HEK293 (cell line): ENCODE data around the gene IL3.

ENCODE experiments used
- CTCF ChIA-PET: fragments of 350-600 bp; formaldehyde crosslinking; extraction: SDS; loops from one replicate; lab custom pipeline; 2021; ENCODE audit warnings: antibody characterized with exemption; lab: Yijun Ruan, JAX
- POLR2A ChIA-PET: fragments of 300-600 bp; formaldehyde crosslinking; extraction: SDS; loops from one replicate; lab custom pipeline; 2020; ENCODE audit warnings: antibody characterized with exemption, inconsistent platforms; lab: Yijun Ruan, JAX
- H3K27ac ChIP-seq: fragments of 200-500 bp; sonication (Bioruptor generic); 2 replicates; pipeline ENCODE4 v1.5.1; 2014; ENCODE audit warnings: low read depth, low read length, control low read depth, inconsistent platforms; ENCODE audit errors: extremely low read depth
- H3K36me3 ChIP-seq, 2 experiments: fragments of 200-500 bp in 1 of 2; sonication (Bioruptor generic) in 1 of 2; 1 replicate in 1 of 2; 2 replicates in 1 of 2; pipeline ENCODE4 v1.5.1; 2014 to 2017; ENCODE audit warnings: inconsistent platforms in 2 of 2, low read length in 2 of 2; ENCODE audit not compliant: control insufficient read depth in 2 of 2, insufficient read depth in 1 of 2
- H3K4me1 ChIP-seq: fragments of 200-500 bp; sonication (Bioruptor generic); 2 replicates; pipeline ENCODE4 v1.5.1; 2014; ENCODE audit warnings: mild to moderate bottlenecking, low read length, inconsistent platforms; ENCODE audit not compliant: control insufficient read depth, insufficient read depth
- H3K4me3 ChIP-seq: 2 replicates; pipeline ENCODE4 v1.5.1; 2011; ENCODE audit warnings: low read depth, mild to moderate bottlenecking, control low read depth, low read length, moderate library complexity
- H3K9me3 ChIP-seq: fragments of 200-500 bp; sonication (Bioruptor generic); 2 replicates; pipeline ENCODE4 v1.5.1; 2014; ENCODE audit warnings: low read depth, low read length, inconsistent platforms; ENCODE audit not compliant: control insufficient read depth, insufficient read depth
- ATF2 ChIP-seq: fragments of 450-650 bp; formaldehyde crosslinking; IDR thresholded peaks from 2 replicates; pipeline ENCODE4 v1.5.1; 2016; ENCODE audit warnings: missing biosample characterization, missing genetic modification characterization, low read depth
- BCL6B ChIP-seq: fragments of 450-650 bp; formaldehyde crosslinking; IDR thresholded peaks from 2 replicates; pipeline ENCODE4 v1.5.1; 2017; ENCODE audit warnings: missing biosample characterization, missing genetic modification characterization
- GFI1B ChIP-seq: fragments of 450-650 bp; formaldehyde crosslinking; IDR thresholded peaks from 2 replicates; pipeline ENCODE4 v1.5.1; 2016; ENCODE audit warnings: missing biosample characterization, missing genetic modification characterization
- HOXD13 ChIP-seq: sonication (generic); formaldehyde crosslinking; IDR thresholded peaks from 2 replicates; pipeline ENCODE4 v1.8.0; 2022; ENCODE audit warnings: missing genetic modification reagents, borderline replicate concordance
- MYNN ChIP-seq: fragments of 450-650 bp; formaldehyde crosslinking; IDR thresholded peaks from 2 replicates; pipeline ENCODE4 v1.5.1; 2016; ENCODE audit warnings: missing biosample characterization, missing genetic modification characterization, borderline replicate concordance
- OSR2 ChIP-seq: fragments of 450-650 bp; formaldehyde crosslinking; IDR thresholded peaks from 2 replicates; pipeline ENCODE4 v1.5.1; 2016; ENCODE audit warnings: missing biosample characterization, missing genetic modification characterization
- PRDM6 ChIP-seq: fragments of 450-650 bp; formaldehyde crosslinking; IDR thresholded peaks from 2 replicates; pipeline ENCODE4 v1.5.1; 2017; ENCODE audit warnings: missing biosample characterization, missing genetic modification characterization
- ZNF221 ChIP-seq: fragments of 450-650 bp; formaldehyde crosslinking; IDR thresholded peaks from 2 replicates; pipeline ENCODE4 v1.5.1; 2017; ENCODE audit warnings: missing biosample characterization, missing genetic modification characterization, borderline replicate concordance
- ZNF23 ChIP-seq: fragments of 450-650 bp; formaldehyde crosslinking; IDR thresholded peaks from 2 replicates; pipeline ENCODE4 v1.5.1; 2016; ENCODE audit warnings: missing biosample characterization, missing genetic modification characterization, borderline replicate concordance
- ZNF266 ChIP-seq: fragments of 450-650 bp; formaldehyde crosslinking; IDR thresholded peaks from 2 replicates; pipeline ENCODE4 v1.5.1; 2016; ENCODE audit warnings: missing biosample characterization, missing genetic modification characterization, low read depth
- ZNF302 ChIP-seq: fragments of 450-650 bp; formaldehyde crosslinking; IDR thresholded peaks from 2 replicates; pipeline ENCODE4 v1.5.1; 2016; ENCODE audit warnings: missing biosample characterization, missing genetic modification characterization, low read depth
- ZNF335 ChIP-seq: fragments of 450-650 bp; formaldehyde crosslinking; conservative IDR thresholded peaks from 2 replicates; pipeline ENCODE4 v1.5.1; 2016; ENCODE audit warnings: missing biosample characterization, missing genetic modification characterization
- ZNF398 ChIP-seq: fragments of 450-650 bp; formaldehyde crosslinking; IDR thresholded peaks from 2 replicates; pipeline ENCODE4 v1.5.1; 2017; ENCODE audit warnings: missing biosample characterization, missing genetic modification characterization
- ZNF48 ChIP-seq: fragments of 450-650 bp; formaldehyde crosslinking; IDR thresholded peaks from 2 replicates; pipeline ENCODE4 v1.5.1; 2016; ENCODE audit warnings: missing biosample characterization, missing genetic modification characterization
- ZNF513 ChIP-seq: fragments of 450-650 bp; IDR thresholded peaks from 2 replicates; pipeline ENCODE4 v1.5.1; 2018; ENCODE audit warnings: missing biosample characterization, missing genetic modification characterization
- ZNF521 ChIP-seq: fragments of 450-650 bp; formaldehyde crosslinking; IDR thresholded peaks from 2 replicates; pipeline ENCODE4 v1.5.1; 2017; ENCODE audit warnings: missing biosample characterization, mild to moderate bottlenecking, missing genetic modification characterization
- ZNF626 ChIP-seq: fragments of 450-650 bp; sonication (Bioruptor Pico); formaldehyde crosslinking; IDR thresholded peaks from 2 replicates; pipeline ENCODE4 v1.5.1; 2018; ENCODE audit warnings: missing biosample characterization, missing genetic modification characterization, inconsistent platforms
- ZNF843 ChIP-seq: fragments of 450-650 bp; formaldehyde crosslinking; IDR thresholded peaks from 2 replicates; pipeline ENCODE4 v1.5.1; 2016; ENCODE audit warnings: missing biosample characterization, missing genetic modification characterization
- ZSCAN18 ChIP-seq: fragments of 450-650 bp; formaldehyde crosslinking; IDR thresholded peaks from 2 replicates; pipeline ENCODE4 v1.5.1; 2016; ENCODE audit warnings: missing biosample characterization, missing genetic modification characterization
- ZXDB ChIP-seq: fragments of 450-650 bp; formaldehyde crosslinking; IDR thresholded peaks from 2 replicates; pipeline ENCODE4 v1.5.1; 2016; ENCODE audit warnings: missing biosample characterization, missing genetic modification characterization

The IL3 gene

GRCh38 chr5:132070460-132071337 is 10.2 kb downstream of the IL3 start:
- Histone ChIP-seq H3K4me1 (no peaks in the 10 kb centered on the region), H3K4me3 (no peak overlapping the region), H3K9me3 (no peaks in the 10 kb centered on the region), H3K36me3 (no peaks in the 10 kb centered on the region), H3K27ac (no peak overlapping the region)
- POLR2A ChIA-PET = no interaction called here
- no peak for TF ChIP-seq ZNF521 (tag by site-specific recombination)
- no peak for TF ChIP-seq ZNF335 (tag by site-specific recombination)
- no peak for TF ChIP-seq GFI1B (tag by site-specific recombination)
- TF ChIP-seq ZNF513 = no peak
- TF ChIP-seq MYNN (tag by site-specific recombination) = no peak
- TF ChIP-seq ZNF221 (tag by site-specific recombination) = no peak
- 0 out of 2 replicates have a peak, but pooled peaks have one; percentile 7 for TF ChIP-seq BCL6B
- TF ChIP-seq HOXD13 (CRISPR knock-in tag) = no peak
- CTCF ChIA-PET = interaction anchor here (1.1 to 1.9 kb wide), 2 partner anchors 8 to 14 kb away, joined by 3 to 8 read pairs; no protein-coding TSS in a partner anchor

- ChIA-PET CTCF (interaction anchor here (0.7 to 1.9 kb wide), 4 partner anchors 9 to 119 kb away, joined by 3 to 8 read pairs (median 5); no protein-coding TSS in a partner anchor), POLR2A (no interaction called here)
- Histone ChIP-seq H3K36me3 (no peaks in the 10 kb centered on the region), H3K27ac (no peak overlapping the region), H3K9me3 (no peaks in the 10 kb centered on the region), H3K4me1 (no peaks in the 10 kb centered on the region), H3K4me3 (no peak overlapping the region)
- TF ChIP-seq ZNF23 (tag by site-specific recombination) (no peak), ZNF48 (no peak), ATF2 (tag by site-specific recombination) (no peak), PRDM6 (tag by site-specific recombination) (no peak), ZNF398 (tag by site-specific recombination) (no peak), ZXDB (no peak), ZNF266 (tag by site-specific recombination) (no peak), OSR2 (no peak), ZNF302 (tag by site-specific recombination) (no peak), ZSCAN18 (tag by site-specific recombination) (no peak), ZNF626 (tag by site-specific recombination) (no peak), ZNF843 (no peak)
Measured at GRCh38 chr5:132071338-132071707, 10.9 kb downstream of the IL3 start.
